Liver (tissue), 9 donors: Measurements from ENCODE around the gene HES4. TPM values are rescaled to one million over a fixed set of nuclear protein-coding genes. Genes with fewer than 3 reads are reported as not detected.
A peak's percentile ranks its signal among the peaks of the same experiment; 100 is the strongest.

Experiments
- DNase-seq: peaks from one replicate; pipeline ENCODE4 v3.0.0-alpha.2; 2017; ENCODE audit warnings: low spot score
- H3K27ac ChIP-seq, 2 donors: one replicate each; pipeline ENCODE4 v1.7.0; 2013; ENCODE audit warnings: inconsistent platforms in 2 of 2, low read length in 2 of 2, control low read depth in 1 of 2, low read depth in 1 of 2, mild to moderate bottlenecking in 1 of 2
- H3K27me3 ChIP-seq, 4 donors: one replicate each; pipeline versions ENCODE4 v1.6.1 to v1.7.0; 2013; ENCODE audit warnings: low read length in 3 of 4, inconsistent platforms in 1 of 4, mild to moderate bottlenecking in 1 of 4, moderate library complexity in 1 of 4; ENCODE audit not compliant: control insufficient read depth in 4 of 4, insufficient read depth in 4 of 4
- H3K36me3 ChIP-seq, 4 donors: one replicate each; pipeline versions ENCODE4 v1.6.1 to v1.7.0; 2013; ENCODE audit warnings: low read length in 3 of 4, mild to moderate bottlenecking in 3 of 4, low read depth in 1 of 4, moderate library complexity in 1 of 4; ENCODE audit not compliant: control insufficient read depth in 4 of 4, insufficient read depth in 3 of 4
- H3K4me1 ChIP-seq, 4 donors: one replicate each; pipeline versions ENCODE4 v1.6.1 to v1.7.0; 2013; ENCODE audit warnings: low read length in 3 of 4, mild to moderate bottlenecking in 3 of 4, moderate library complexity in 1 of 4; ENCODE audit not compliant: control insufficient read depth in 4 of 4, insufficient read depth in 4 of 4
- H3K4me3 ChIP-seq, 3 donors: one replicate each; pipeline versions ENCODE4 v1.6.1 to v1.7.0; 2013; ENCODE audit warnings: low read length in 3 of 3, control low read depth in 1 of 3, low read depth in 1 of 3, mild to moderate bottlenecking in 1 of 3
- H3K9ac ChIP-seq, 2 donors: one replicate each; pipeline ENCODE4 v1.7.0; 2013; ENCODE audit warnings: low read length in 2 of 2, mild to moderate bottlenecking in 2 of 2, moderate library complexity in 2 of 2, control low read depth in 1 of 2, low read depth in 1 of 2
- H3K9me3 ChIP-seq, 4 donors: one replicate each; pipeline versions ENCODE4 v1.6.1 to v1.7.0; 2013; ENCODE audit warnings: low read length in 3 of 4; ENCODE audit not compliant: control insufficient read depth in 4 of 4
- CTCF ChIP-seq: fragments of 150-350 bp; IDR thresholded peaks from 2 replicates; pipeline ENCODE4 v1.5.1; 2017; ENCODE audit warnings: improper control_type of control experiment, low read depth, low read length; ENCODE audit not compliant: missing input control
- EGR1 ChIP-seq, 2 donors: IDR thresholded peaks; 2 replicates each; pipeline ENCODE4 v1.6.1; 2016 to 2018; ENCODE audit warnings: antibody characterized with exemption in 2 of 2, low read depth in 2 of 2
- FOXA1 ChIP-seq: IDR thresholded peaks from 2 replicates; pipeline ENCODE4 v1.6.1; 2016; ENCODE audit warnings: antibody characterized with exemption
- FOXA2 ChIP-seq: IDR thresholded peaks from 2 replicates; pipeline ENCODE4 v1.6.1; 2016; ENCODE audit warnings: antibody characterized with exemption
- GABPA ChIP-seq, 2 donors: IDR thresholded peaks in 1 of 2; conservative IDR thresholded peaks in 1 of 2; 2 replicates each; pipeline ENCODE4 v1.6.1; 2016; ENCODE audit warnings: antibody characterized with exemption in 2 of 2, mild to moderate bottlenecking in 1 of 2, moderate library complexity in 1 of 2
- HNF4G ChIP-seq: IDR thresholded peaks from 2 replicates; pipeline ENCODE4 v1.6.1; 2016; ENCODE audit warnings: antibody characterized with exemption
- NR2F2 ChIP-seq: IDR thresholded peaks from 2 replicates; pipeline ENCODE4 v1.6.1; 2016; ENCODE audit warnings: antibody characterized with exemption
- RAD21 ChIP-seq, 2 donors: IDR thresholded peaks; 2 replicates each; pipeline ENCODE4 v1.6.1; 2016; ENCODE audit warnings: antibody characterized with exemption in 2 of 2, mild to moderate bottlenecking in 2 of 2
- RXRA ChIP-seq, 2 donors: IDR thresholded peaks; 2 replicates each; pipeline ENCODE4 v1.6.1; 2017 to 2018; ENCODE audit warnings: antibody characterized with exemption in 2 of 2, mild to moderate bottlenecking in 1 of 2
- SP1 ChIP-seq: IDR thresholded peaks from 2 replicates; pipeline ENCODE4 v1.6.1; 2018; ENCODE audit warnings: antibody characterized with exemption, mild to moderate bottlenecking
- TAF1 ChIP-seq: conservative IDR thresholded peaks from 2 replicates; pipeline ENCODE4 v1.6.1; 2016; ENCODE audit warnings: antibody characterized with exemption, mild to moderate bottlenecking
- YY1 ChIP-seq: IDR thresholded peaks from 2 replicates; pipeline ENCODE4 v1.6.1; 2016; ENCODE audit warnings: antibody characterized with exemption, mild to moderate bottlenecking
- WGBS: extraction: QIAGEN DNeasy Blood & Tissue Kit; methylation state at CpG from one replicate; pipeline ENCODE4 v1.1.7; 2013; 5-methylcytosine and 5-hydroxymethylcytosine counted together
- polyA plus RNA-seq, 2 donors: library from polyadenylated mRNA; stranded (reverse) in 1 of 2; unstranded in 1 of 2; fragments of 200-250 nt in 1 of 2; fragments of >200 nt in 1 of 2; fragmentation: Nextera tagmentation in 1 of 2; extraction: Ambion mirVana in 1 of 2; gene quantifications; one replicate each; pipeline versions ENCODE4 v1.2.1 to v1.2.3, GENCODE V29; 2013 to 2015
- total RNA-seq, 2 donors: library from RNA; depleted of rRNA; stranded (reverse); fragments of >200 nt; gene quantifications; one replicate each; pipeline ENCODE4 v1.2.3, GENCODE V29; 2014
- TF ChIP-seq, protein P1 (sequence below): IDR thresholded peaks from 2 replicates; pipeline ENCODE4 v1.6.1; 2016; ENCODE audit warnings: antibody characterized with exemption
- TF ChIP-seq, protein P2 (sequence below): IDR thresholded peaks from 2 replicates; pipeline ENCODE4 v1.6.1; 2016; ENCODE audit warnings: antibody characterized with exemption
- TF ChIP-seq, protein P3 (sequence below): IDR thresholded peaks from 2 replicates; pipeline ENCODE4 v1.6.1; 2016; ENCODE audit warnings: antibody characterized with exemption, mild to moderate bottlenecking
- donor health status: healthy.
- donor health status: healthy.
- donor health status: healthy.
- donor health status: healthy.
- donor health status: healthy.

Gene HES4
- total and polyA plus RNA-seq, 4 donors = 0.93 to 1.9 (median 1.7) TPM

- WGBS = 34% methylated on average over 71 of the region's 71 CpGs
- TF ChIP-seq, protein P1, sequence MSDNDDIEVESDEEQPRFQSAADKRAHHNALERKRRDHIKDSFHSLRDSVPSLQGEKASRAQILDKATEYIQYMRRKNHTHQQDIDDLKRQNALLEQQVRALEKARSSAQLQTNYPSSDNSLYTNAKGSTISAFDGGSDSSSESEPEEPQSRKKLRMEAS = no peak
- TF ChIP-seq GABPA (IDR thresholded peaks at IDR 0.05 in 1 of 2, conservative IDR thresholded peaks at IDR 0.05 in 1 of 2) = no peak
- TF ChIP-seq EGR1 (IDR thresholded peaks at IDR 0.05; ENCODE audit: low read depth in 2 of 2) = no peak
- TF ChIP-seq RXRA (IDR thresholded peaks at IDR 0.05) = no peak
- no peak for TF ChIP-seq YY1
- TF ChIP-seq NR2F2 = no peak
- TF ChIP-seq, protein P2, sequence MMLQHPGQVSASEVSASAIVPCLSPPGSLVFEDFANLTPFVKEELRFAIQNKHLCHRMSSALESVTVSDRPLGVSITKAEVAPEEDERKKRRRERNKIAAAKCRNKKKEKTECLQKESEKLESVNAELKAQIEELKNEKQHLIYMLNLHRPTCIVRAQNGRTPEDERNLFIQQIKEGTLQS = no peak
- no peak for TF ChIP-seq FOXA2
- TF ChIP-seq TAF1 = no peak
- TF ChIP-seq, protein P3, sequence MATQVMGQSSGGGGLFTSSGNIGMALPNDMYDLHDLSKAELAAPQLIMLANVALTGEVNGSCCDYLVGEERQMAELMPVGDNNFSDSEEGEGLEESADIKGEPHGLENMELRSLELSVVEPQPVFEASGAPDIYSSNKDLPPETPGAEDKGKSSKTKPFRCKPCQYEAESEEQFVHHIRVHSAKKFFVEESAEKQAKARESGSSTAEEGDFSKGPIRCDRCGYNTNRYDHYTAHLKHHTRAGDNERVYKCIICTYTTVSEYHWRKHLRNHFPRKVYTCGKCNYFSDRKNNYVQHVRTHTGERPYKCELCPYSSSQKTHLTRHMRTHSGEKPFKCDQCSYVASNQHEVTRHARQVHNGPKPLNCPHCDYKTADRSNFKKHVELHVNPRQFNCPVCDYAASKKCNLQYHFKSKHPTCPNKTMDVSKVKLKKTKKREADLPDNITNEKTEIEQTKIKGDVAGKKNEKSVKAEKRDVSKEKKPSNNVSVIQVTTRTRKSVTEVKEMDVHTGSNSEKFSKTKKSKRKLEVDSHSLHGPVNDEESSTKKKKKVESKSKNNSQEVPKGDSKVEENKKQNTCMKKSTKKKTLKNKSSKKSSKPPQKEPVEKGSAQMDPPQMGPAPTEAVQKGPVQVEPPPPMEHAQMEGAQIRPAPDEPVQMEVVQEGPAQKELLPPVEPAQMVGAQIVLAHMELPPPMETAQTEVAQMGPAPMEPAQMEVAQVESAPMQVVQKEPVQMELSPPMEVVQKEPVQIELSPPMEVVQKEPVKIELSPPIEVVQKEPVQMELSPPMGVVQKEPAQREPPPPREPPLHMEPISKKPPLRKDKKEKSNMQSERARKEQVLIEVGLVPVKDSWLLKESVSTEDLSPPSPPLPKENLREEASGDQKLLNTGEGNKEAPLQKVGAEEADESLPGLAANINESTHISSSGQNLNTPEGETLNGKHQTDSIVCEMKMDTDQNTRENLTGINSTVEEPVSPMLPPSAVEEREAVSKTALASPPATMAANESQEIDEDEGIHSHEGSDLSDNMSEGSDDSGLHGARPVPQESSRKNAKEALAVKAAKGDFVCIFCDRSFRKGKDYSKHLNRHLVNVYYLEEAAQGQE = no peak
- no peak for TF ChIP-seq FOXA1
- no peak for TF ChIP-seq SP1
- TF ChIP-seq HNF4G = no peak
- no peak for DNase-seq
- no peak overlapping the region for H3K27ac ChIP-seq
- no peak overlapping the region for H3K9ac ChIP-seq
- H3K36me3 ChIP-seq = no peaks in the 10 kb centered on the region
- no peaks in the 10 kb centered on the region for H3K9me3 ChIP-seq
- H3K4me1 ChIP-seq = peaks cover 4 to 16% (median 12%) of the 10 kb centered on the region in 4 donors
- H3K27me3 ChIP-seq = peaks cover 0 to 2% (median under 1%) of the 10 kb centered on the region in 4 donors
- peak overlapping the region in 1 of 3 donors; percentile 51 for H3K4me3 ChIP-seq
Observed at GRCh38 chr1:1033731-1034438, 34.0 kb upstream of the HES4 start.

DNA sequence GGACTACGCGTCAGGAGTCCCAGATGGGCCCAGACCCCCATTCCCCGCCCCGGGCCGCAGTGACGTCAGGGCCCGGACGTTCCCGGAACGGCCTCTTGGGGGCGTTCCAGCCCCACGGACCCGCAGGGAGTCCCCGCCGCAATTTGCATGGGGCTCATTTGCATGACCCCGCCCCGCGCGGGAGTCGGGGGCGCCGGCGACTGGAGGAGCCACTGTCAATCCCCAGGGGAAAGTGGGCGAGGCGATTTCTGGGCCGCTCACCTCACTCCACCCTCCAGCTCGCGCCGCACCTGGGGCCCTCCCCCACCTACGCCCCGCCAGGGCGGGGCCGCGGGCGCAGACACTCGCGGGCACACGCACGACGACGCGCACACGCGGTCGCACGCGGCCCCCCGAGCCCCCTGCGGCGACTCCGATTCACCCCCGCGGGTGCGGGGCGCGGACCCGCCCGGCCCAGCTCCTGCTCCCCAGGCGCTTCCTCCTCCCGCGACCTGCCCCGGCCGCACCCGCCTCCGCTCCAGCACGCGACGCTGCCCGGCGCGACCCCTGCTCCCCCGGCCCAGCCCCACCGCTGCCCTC lies 33.2 kb upstream of the HES4 start:
- no peak for TF ChIP-seq GABPA (IDR thresholded peaks at IDR 0.05 in 1 of 2, conservative IDR thresholded peaks at IDR 0.05 in 1 of 2)
- peak; percentile 71 to 78 for TF ChIP-seq RAD21 (IDR thresholded peaks at IDR 0.05)
- peak; percentile 61 for TF ChIP-seq CTCF
- no peak for TF ChIP-seq FOXA2
- H3K9ac ChIP-seq = no peak overlapping the region
- peak overlapping the region in 1 of 3 donors; percentile 51 for H3K4me3 ChIP-seq
- peak; percentile 75 for DNase-seq
- WGBS = 6% methylated on average over 73 of the region's 73 CpGs
- H3K27me3 ChIP-seq = peaks cover 0 to 2% (median 0%) of the 10 kb centered on the region in 4 donors
- peaks cover 4 to 16% (median 12%) of the 10 kb centered on the region in 4 donors for H3K4me1 ChIP-seq
- H3K36me3 ChIP-seq = no peaks in the 10 kb centered on the region
- H3K27ac ChIP-seq = no peak overlapping the region
- H3K9me3 ChIP-seq = no peaks in the 10 kb centered on the region
